Lower leg skin (tissue), 3 donors: ENCODE results near the gene TP53AIP1.

Experiments
- POLR2A ChIP-seq, 2 donors: fragments of 450-650 bp; IDR thresholded peaks; one replicate each; pipeline ENCODE4 v1.6.1; 2016 to 2017; ENCODE audit warnings: antibody characterized with exemption in 2 of 2, mild to moderate bottlenecking in 1 of 2, moderate library complexity in 1 of 2
- TF ChIP-seq, protein P1 (sequence below), 3 donors: fragments of 450-650 bp; IDR thresholded peaks; one replicate each; pipeline ENCODE4 v1.5.1; 2016; ENCODE audit warnings: antibody characterized with exemption in 3 of 3, mild to moderate bottlenecking in 3 of 3, moderate library complexity in 2 of 3

DNA sequence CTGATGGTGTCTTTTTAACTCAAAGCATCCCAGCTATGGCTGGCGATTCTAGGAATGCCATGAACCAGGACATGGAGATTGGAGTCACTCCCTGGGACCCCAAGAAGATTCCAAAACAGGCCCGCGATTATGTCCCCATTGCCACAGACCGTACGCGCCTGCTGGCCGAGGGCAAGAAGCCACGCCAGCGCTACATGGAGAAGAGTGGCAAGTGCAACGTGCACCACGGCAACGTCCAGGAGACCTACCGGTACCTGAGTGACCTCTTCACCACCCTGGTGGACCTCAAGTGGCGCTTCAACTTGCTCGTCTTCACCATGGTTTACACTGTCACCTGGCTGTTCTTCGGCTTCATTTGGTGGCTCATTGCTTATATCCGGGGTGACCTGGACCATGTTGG lies 31.4 kb downstream of the TP53AIP1 start:
- TF ChIP-seq, protein P1, sequence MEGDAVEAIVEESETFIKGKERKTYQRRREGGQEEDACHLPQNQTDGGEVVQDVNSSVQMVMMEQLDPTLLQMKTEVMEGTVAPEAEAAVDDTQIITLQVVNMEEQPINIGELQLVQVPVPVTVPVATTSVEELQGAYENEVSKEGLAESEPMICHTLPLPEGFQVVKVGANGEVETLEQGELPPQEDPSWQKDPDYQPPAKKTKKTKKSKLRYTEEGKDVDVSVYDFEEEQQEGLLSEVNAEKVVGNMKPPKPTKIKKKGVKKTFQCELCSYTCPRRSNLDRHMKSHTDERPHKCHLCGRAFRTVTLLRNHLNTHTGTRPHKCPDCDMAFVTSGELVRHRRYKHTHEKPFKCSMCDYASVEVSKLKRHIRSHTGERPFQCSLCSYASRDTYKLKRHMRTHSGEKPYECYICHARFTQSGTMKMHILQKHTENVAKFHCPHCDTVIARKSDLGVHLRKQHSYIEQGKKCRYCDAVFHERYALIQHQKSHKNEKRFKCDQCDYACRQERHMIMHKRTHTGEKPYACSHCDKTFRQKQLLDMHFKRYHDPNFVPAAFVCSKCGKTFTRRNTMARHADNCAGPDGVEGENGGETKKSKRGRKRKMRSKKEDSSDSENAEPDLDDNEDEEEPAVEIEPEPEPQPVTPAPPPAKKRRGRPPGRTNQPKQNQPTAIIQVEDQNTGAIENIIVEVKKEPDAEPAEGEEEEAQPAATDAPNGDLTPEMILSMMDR (IDR thresholded peaks at IDR 0.05), result no peak
- no peak for TF ChIP-seq POLR2A (IDR thresholded peaks at IDR 0.05)
